GM12801 (cell line): ENCODE data around the gene CCDC138.

ENCODE experiments used
- TF ChIP-seq, protein P1 (sequence below): IDR thresholded peaks from one replicate; pipeline ENCODE4 v1.5.1; 2011; ENCODE audit warnings: control low read depth; ENCODE audit not compliant: insufficient read length; ENCODE audit errors: extremely low read depth

The CCDC138 gene

GRCh38 chr2:108922141-108922915, 135.8 kb downstream of the CCDC138 start:
- TF ChIP-seq, protein P1, sequence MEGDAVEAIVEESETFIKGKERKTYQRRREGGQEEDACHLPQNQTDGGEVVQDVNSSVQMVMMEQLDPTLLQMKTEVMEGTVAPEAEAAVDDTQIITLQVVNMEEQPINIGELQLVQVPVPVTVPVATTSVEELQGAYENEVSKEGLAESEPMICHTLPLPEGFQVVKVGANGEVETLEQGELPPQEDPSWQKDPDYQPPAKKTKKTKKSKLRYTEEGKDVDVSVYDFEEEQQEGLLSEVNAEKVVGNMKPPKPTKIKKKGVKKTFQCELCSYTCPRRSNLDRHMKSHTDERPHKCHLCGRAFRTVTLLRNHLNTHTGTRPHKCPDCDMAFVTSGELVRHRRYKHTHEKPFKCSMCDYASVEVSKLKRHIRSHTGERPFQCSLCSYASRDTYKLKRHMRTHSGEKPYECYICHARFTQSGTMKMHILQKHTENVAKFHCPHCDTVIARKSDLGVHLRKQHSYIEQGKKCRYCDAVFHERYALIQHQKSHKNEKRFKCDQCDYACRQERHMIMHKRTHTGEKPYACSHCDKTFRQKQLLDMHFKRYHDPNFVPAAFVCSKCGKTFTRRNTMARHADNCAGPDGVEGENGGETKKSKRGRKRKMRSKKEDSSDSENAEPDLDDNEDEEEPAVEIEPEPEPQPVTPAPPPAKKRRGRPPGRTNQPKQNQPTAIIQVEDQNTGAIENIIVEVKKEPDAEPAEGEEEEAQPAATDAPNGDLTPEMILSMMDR = no peak

DNA sequence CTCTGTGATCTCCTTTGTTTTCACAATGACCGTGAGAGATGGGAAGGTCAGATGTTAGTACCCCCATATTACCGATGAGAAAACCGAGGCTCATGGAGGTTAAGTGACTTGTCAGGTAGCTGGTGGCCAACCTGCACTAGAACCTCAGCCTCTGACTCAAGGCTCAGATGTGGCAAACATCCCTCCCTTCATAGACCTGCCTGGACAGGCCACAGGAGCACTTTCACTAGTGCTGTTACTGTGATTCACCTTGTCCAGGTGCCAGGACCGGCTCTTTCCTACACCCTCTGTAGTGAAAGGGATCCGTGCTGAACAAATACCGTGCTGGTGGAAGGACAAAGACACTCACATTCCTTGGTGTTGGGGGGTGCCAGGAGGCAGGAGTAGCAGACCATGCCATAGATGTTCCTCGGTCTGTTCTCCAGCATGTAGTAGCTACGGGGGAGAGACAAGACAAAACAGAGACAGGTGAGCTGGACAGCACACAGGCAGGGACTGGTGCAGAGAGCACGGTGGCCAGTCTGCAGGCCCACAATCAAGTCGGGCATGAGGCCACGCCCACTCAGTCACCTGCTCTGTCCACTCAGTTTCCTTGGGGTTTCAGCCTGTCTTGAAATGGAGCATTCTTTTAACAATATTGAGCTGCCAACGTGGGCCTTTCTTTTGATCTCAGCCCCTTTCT, 136.6 kb downstream of the CCDC138 start:
- TF ChIP-seq, protein P1 = no peak

DNA sequence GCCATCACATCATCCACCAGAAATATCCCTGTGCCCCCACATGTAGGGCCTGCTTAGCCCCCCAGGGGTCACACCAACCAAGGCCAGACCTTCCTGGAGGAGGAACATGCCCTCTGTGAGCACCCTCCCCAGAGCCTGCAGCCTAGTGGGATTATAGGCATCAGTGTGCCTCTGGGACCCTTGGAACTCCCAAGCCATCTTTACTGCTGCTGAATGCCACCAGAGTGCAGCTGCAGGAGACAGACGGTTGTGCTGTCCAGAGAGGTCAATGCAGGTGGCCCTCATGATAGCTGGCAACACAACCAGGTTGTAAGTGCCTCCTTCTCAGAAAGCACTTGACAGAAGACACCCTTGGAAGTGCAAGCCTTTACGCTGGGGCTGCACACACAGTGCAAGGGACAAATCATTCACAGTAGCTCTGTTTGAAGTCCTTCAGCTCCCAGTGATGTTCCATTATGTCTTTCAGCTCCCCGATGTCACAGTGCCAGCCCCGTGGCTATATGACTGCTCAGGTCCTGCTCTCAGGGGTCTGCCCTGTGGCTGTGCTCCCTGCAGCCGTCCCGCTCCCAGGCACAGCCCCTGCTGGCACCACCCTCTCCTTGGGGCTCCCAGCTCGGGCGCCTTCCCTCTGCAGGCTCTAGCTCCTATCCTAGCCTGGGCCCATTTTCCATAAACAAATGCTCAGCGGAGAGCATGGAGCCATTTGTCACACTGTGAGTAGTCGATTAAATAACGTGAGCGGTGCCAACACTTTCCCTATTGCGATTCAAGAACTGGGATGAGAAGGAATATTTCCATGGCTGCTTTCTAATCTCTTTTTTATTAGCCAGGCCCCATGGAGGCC, 137.4 kb downstream of the CCDC138 start:
- TF ChIP-seq, protein P1 = no peak

GRCh38 chr2:108924580-108925251, 138.1 kb downstream of the CCDC138 start:
- TF ChIP-seq, protein P1 = no peak

- TF ChIP-seq, protein P1 = no peak
These were observed 138.7 kb downstream of the CCDC138 start for GRCh38 chr2:108925286-108925685.

DNA sequence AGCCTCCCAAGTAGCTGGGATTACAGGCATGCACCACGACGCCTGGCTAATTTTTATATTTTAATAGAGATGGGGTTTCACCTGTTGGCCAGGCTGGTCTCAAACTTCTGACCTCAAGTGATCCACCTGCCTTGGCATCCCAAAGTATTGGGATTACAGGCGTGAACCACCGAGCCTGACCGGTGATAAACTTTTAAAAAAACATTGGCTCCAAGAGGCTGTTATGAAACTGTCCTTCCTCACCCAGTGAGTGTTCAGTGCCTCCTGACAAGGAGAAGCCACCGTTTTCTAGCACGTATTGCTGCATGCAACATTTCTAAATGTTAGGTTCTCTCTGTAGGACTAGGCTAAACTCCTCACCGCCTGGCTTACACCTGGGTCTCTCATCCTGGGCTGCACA, 139.2 kb downstream of the CCDC138 start:
- TF ChIP-seq, protein P1 = no peak
